ENCODE data around the gene CLDN9.

GRCh38 chr16:3035972-3036725 is 23.4 kb downstream of the CLDN9 start:
- TF ChIP-seq CTCF (IDR thresholded peaks at IDR 0.05) (no peak), POLR2A (IDR thresholded peaks at IDR 0.05) (no peak), POLR2AphosphoS5 (IDR thresholded peaks at IDR 0.05) (no peak), EP300 (IDR thresholded peaks at IDR 0.05) (no peak)

Data from upper lobe of left lung (tissue), 4 donors.